ENCODE data around the gene SESTD1. TPM values are rescaled to one million over a fixed set of nuclear protein-coding genes. Genes with fewer than 3 reads are reported as not detected.

Gene SESTD1
- total and polyA plus RNA-seq, 9 of the 15 experiments (the other 6 are each of a cell fraction or from before 2014, with no cell fraction given), result 0.32 to 5.6 (median 2.1) TPM

DNA sequence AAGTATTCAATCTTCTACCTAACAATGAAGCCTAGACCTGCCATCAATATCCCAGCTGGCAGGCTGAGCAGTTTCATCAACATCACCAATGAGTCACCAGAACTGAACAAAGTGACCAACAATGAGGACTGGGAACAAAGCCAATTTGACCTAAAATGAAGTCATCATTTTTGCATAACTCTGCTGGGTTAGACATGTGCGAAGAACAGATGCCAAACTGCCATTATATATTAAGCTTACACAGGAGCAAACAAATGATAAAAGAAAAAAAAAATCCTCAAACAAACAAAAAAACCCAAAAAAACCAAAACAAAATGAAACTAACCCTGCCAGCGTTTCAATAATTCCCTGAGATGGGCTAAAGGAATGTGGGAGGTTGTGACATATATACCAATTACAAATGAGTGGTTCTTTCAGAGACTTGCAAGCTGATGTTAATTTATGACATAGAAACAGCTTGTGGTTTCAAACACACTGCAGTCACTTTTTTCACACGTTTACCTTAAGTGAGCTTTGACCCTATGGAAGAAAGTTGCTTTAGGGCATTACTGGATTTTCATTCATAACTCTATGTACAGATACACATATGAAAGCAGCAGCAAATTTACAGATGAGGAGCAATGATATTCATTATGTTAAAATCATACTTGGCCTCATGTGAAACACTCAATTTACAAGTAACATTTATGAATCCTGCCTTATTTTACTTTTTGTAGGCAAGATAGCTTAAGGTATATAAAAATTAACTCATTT, 157.8 kb downstream of the SESTD1 start:
- Histone ChIP-seq H3K9ac (ENCODE audit: insufficient read depth in 1 of 2, low read depth in 2 of 2, low read length in 2 of 2) (no peak overlapping the region), H3K4me2 (ENCODE audit: insufficient read depth, low read length) (no peak overlapping the region)
- TF ChIP-seq HDAC8 (tag; IDR thresholded peaks at IDR 0.05) (no peak), ZNF644 (tag; IDR thresholded peaks at IDR 0.05; ENCODE audit: low read depth) (no peak), BHLHE40 (IDR thresholded peaks at IDR 0.05; ENCODE audit: low read length) (no peak), NR2C2 (CRISPR knock-in tag; IDR thresholded peaks at IDR 0.05) (no peak), NR2C2 (tag; IDR thresholded peaks at IDR 0.05) (peak; percentile 46; the same call in 1 of the 2 replicates), CAMTA2 (CRISPR knock-in tag; conservative IDR thresholded peaks at IDR 0.05) (no peak), ZNF347 (CRISPR knock-in tag; IDR thresholded peaks at IDR 0.05; ENCODE audit: low read depth) (no peak), HLTF (IDR thresholded peaks at IDR 0.05) (no peak), XRCC5 (IDR thresholded peaks at IDR 0.05; ENCODE audit: low read depth, low read length) (no peak), ARHGAP35 (IDR thresholded peaks at IDR 0.05; ENCODE audit: partially characterized antibody) (no peak), STAG1 (CRISPR knock-in tag; IDR thresholded peaks at IDR 0.05; ENCODE audit: borderline replicate concordance) (no peak), KLF6 (CRISPR knock-in tag; IDR thresholded peaks at IDR 0.05; ENCODE audit: borderline replicate concordance) (no peak), HDAC6 (IDR thresholded peaks at IDR 0.05; ENCODE audit: low read depth, low read length) (no peak), SP1 (CRISPR knock-in tag; IDR thresholded peaks at IDR 0.05) (no peak), EP300 (IDR thresholded peaks at IDR 0.05; ENCODE audit: low read length) (no peak), ELF1 (tag; IDR thresholded peaks at IDR 0.05) (no peak), RHOXF2B (CRISPR knock-in tag; conservative IDR thresholded peaks at IDR 0.05) (no peak), GTF2E2 (tag; IDR thresholded peaks at IDR 0.05) (peak; percentile 56; the same call in 1 of the 2 replicates), CREM (IDR thresholded peaks at IDR 0.05; ENCODE audit: low read depth) (no peak)
- TF ChIP-seq, protein P1, sequence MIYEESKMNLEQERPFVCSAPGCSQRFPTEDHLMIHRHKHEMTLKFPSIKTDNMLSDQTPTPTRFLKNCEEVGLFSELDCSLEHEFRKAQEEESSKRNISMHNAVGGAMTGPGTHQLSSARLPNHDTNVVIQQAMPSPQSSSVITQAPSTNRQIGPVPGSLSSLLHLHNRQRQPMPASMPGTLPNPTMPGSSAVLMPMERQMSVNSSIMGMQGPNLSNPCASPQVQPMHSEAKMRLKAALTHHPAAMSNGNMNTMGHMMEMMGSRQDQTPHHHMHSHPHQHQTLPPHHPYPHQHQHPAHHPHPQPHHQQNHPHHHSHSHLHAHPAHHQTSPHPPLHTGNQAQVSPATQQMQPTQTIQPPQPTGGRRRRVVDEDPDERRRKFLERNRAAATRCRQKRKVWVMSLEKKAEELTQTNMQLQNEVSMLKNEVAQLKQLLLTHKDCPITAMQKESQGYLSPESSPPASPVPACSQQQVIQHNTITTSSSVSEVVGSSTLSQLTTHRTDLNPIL (CRISPR knock-in tag; IDR thresholded peaks at IDR 0.05), result no peak

More for the DNA sequence above, 157.8 kb downstream of the SESTD1 start:
- H3K36me3 ChIP-seq (ENCODE audit: control insufficient read depth, insufficient read depth, low read length), result no peaks in the 10 kb centered on the region
- no peaks in the 10 kb centered on the region for H3K4me1 ChIP-seq (replicated peaks in 1 of 2; ENCODE audit: control insufficient read depth in 2 of 2, insufficient read depth in 2 of 2, low read length in 2 of 2)
- DNase-seq (ENCODE audit: extremely low read depth in 1 of 4, low spot score in 3 of 4), result peak in 1 of 4 experiments; percentile 44
- H2AFZ ChIP-seq (ENCODE audit: low read depth, low read length), result no peak overlapping the region
- ChIA-PET CTCF (ENCODE audit: low intra/inter-chr PET ratio) (no interaction called here), POLR2A (no interaction called here)
- H3K9me1 ChIP-seq (ENCODE audit: control insufficient read depth, insufficient read depth, low read length), result no peaks in the 10 kb centered on the region
- no peaks in the 10 kb centered on the region for H3K27me3 ChIP-seq (ENCODE audit: control insufficient read depth in 2 of 2, insufficient read depth in 2 of 2, low read length in 2 of 2)
- peak; percentile 39; the same call in 2 of the 3 replicates for ATAC-seq
- no peak overlapping the region for H3K4me3 ChIP-seq
- no peak for FAIRE-seq
- 0% methylated on average over 3 of the region's 3 CpGs for WGBS (ENCODE audit: insufficient coverage, low coverage, missing lambda C conversion rate)
- intact Hi-C loops (cut with micrococcal nuclease), result no loop called here
- in situ Hi-C loops (cut with MboI), result no loop called here
- no TSS peak for BruUV-seq (replicated peaks)
- H3K79me2 ChIP-seq (ENCODE audit: control insufficient read depth, insufficient read depth, low read length), result no peaks in the 10 kb centered on the region
- H3K9me3 ChIP-seq (replicated peaks; ENCODE audit: control insufficient read depth, insufficient read depth, low read depth, low read length), result no peaks in the 10 kb centered on the region; the same call in 1 of the 2 replicates
- H3K27ac ChIP-seq (ENCODE audit: extremely low read depth, low read depth, low read length), result no peak overlapping the region
- H4K20me1 ChIP-seq (replicated peaks; ENCODE audit: control insufficient read depth, insufficient read depth, low read length), result no peaks in the 10 kb centered on the region

Data from K562 (cell line).